ENCODE measurements around the gene DDI1.

Gene DDI1

DNA sequence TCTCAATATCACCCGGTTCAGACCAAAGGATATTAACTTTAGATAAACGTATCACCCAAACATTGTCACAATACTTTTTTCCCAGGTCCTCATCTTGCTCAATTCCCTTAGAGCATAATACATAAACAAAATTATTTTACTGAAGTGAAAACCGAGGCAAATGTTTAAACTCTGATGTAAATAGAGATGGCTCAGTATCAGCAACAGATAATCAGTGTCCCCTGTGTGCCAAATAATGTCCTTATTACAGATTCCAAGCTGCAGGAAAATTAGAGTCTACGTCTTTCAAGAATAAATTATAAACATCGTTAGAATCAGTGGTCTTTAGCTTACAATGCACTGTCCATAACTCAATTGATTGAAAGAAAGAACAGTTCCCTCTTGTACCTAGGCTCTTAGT, 50.2 kb downstream of the DDI1 start:
- DNase-seq, result no peak
